Measurements from ENCODE around the gene DAND5. TPM values are rescaled to one million over a fixed set of nuclear protein-coding genes. Genes with fewer than 3 reads are reported as not detected.

Gene DAND5
- total and polyA plus RNA-seq, 3 experiments from 2014 or later = not detected

GRCh38 chr19:12933287-12934072 lies 35.9 kb upstream of the DAND5 start, which contains the start of gene FARSA:
TSS of gene FARSA (minus strand) at chr19:12933711. CDS start at chr19:12933696, 15 bp downstream.
- H3K36me3 ChIP-seq (ENCODE audit: insufficient read depth, low read length) = peaks cover 9% of the 10 kb centered on the region
- ChIA-PET POLR2A (interaction anchor here (0.5 to 2.9 kb wide), 5 partner anchors 15 to 892 kb away, joined by 3 to 12 read pairs (median 5); partner anchors contain the start of genes GCDH and SYCE2), CTCF (interaction anchor here (0.8 to 3.7 kb wide), 6 partner anchors 9 to 128 kb away, joined by 3 to 15 read pairs (median 4); partner anchors contain the start of gene SYCE2)
- H3K4me1 ChIP-seq (ENCODE audit: insufficient read depth, low read length) = peaks cover 37% of the 10 kb centered on the region
- peaks cover 31 to 42% (median 34%) of the 10 kb centered on the region in 3 donors for H3K4me1 Mint-ChIP-seq
- peaks cover 0 to 1% of the 10 kb centered on the region in 2 donors for H3K27me3 Mint-ChIP-seq
- H3K4me3 ChIP-seq (ENCODE audit: low read length) = peak within 1 kb of the TSS; percentile 89
- peak within 1 kb of the TSS; percentile 92 to 99 (median 98) for H3K4me3 Mint-ChIP-seq
- H3K27ac Mint-ChIP-seq = peak within 1 kb of the TSS; percentile 77 to 97 (median 94)
- H3K27ac ChIP-seq (ENCODE audit: low read depth, low read length) = peak within 1 kb of the TSS; percentile 80
- H3K27me3 ChIP-seq (ENCODE audit: insufficient read depth, low read length, poor library complexity, severe bottlenecking) = no peaks in the 10 kb centered on the region
- H3K9me3 ChIP-seq (ENCODE audit: low read length) = no peaks in the 10 kb centered on the region
- peak; percentile 74 to 89 (median 83) for DNase-seq
- no peaks in the 10 kb centered on the region for H3K9me3 Mint-ChIP-seq
- H3K36me3 Mint-ChIP-seq = peaks cover 3 to 40% (median 5%) of the 10 kb centered on the region in 3 donors

DNA sequence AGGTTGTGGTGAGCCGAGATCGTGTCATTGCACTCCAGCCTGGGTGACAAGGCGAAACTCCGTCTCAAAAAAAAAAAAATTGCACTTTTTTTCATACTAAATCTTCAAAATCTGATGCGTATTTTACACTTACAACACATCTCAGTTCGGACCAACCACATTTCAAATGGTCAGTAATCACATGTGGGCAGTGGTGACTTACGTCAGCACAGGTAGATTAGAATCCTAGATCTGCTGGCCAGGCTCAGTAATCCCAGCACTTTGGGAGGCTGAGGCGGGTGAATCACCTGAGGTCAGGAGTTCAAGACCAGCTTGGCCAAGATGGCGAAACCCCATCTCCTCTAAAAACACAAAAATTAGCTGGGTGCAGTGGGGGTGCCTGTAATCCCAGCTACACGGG lies 34.3 kb upstream of the DAND5 start:
- peaks cover 0 to 1% of the 10 kb centered on the region in 2 donors for H3K27me3 Mint-ChIP-seq
- H3K9me3 Mint-ChIP-seq = no peaks in the 10 kb centered on the region
- H3K4me3 Mint-ChIP-seq = peak overlapping the region in 4 of 7 donors; percentile 5 to 47 (median 38)
- peaks cover 8 to 42% (median 11%) of the 10 kb centered on the region in 3 donors for H3K36me3 Mint-ChIP-seq
- Histone ChIP-seq H3K27ac (ENCODE audit: low read depth, low read length) (no peak overlapping the region), H3K4me1 (ENCODE audit: insufficient read depth, low read length) (peaks cover 48% of the 10 kb centered on the region), H3K27me3 (ENCODE audit: insufficient read depth, low read length, poor library complexity, severe bottlenecking) (no peaks in the 10 kb centered on the region), H3K4me3 (ENCODE audit: low read length) (no peak overlapping the region), H3K36me3 (ENCODE audit: insufficient read depth, low read length) (peaks cover 9% of the 10 kb centered on the region), H3K9me3 (ENCODE audit: low read length) (no peaks in the 10 kb centered on the region)
- DNase-seq = no peak
- peaks cover 40 to 57% (median 47%) of the 10 kb centered on the region in 3 donors for H3K4me1 Mint-ChIP-seq
- no peak overlapping the region for H3K27ac Mint-ChIP-seq
- POLR2A ChIA-PET = no interaction called here
- CTCF ChIA-PET = interaction anchor here (1.1 to 3.7 kb wide), 2 partner anchors 8 to 50 kb away, joined by 3 to 15 read pairs; no protein-coding TSS in a partner anchor

DNA sequence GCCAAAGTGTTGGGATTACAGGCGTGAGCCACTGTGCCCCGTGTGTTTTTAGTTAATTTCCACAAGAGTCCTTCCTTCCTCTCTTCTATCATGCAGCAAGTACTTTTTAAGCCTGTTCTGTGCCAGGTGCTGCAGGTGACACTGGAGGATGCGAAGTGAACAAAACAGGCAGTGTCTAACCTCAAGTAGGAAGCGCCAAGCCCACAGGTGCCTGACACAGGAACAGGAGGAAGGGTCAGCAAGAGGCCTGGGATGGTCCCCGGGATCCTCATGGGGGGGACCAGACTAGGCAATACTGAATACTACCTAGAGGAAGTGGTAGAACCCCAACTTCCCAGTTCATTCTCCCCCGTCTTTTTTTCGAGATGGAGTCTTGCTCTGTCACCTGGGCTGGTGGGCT lies 32.8 kb upstream of the DAND5 start:
- H3K4me3 Mint-ChIP-seq = peak overlapping the region in 2 of 7 donors; percentile 8 to 63
- DNase-seq = no peak

DNA sequence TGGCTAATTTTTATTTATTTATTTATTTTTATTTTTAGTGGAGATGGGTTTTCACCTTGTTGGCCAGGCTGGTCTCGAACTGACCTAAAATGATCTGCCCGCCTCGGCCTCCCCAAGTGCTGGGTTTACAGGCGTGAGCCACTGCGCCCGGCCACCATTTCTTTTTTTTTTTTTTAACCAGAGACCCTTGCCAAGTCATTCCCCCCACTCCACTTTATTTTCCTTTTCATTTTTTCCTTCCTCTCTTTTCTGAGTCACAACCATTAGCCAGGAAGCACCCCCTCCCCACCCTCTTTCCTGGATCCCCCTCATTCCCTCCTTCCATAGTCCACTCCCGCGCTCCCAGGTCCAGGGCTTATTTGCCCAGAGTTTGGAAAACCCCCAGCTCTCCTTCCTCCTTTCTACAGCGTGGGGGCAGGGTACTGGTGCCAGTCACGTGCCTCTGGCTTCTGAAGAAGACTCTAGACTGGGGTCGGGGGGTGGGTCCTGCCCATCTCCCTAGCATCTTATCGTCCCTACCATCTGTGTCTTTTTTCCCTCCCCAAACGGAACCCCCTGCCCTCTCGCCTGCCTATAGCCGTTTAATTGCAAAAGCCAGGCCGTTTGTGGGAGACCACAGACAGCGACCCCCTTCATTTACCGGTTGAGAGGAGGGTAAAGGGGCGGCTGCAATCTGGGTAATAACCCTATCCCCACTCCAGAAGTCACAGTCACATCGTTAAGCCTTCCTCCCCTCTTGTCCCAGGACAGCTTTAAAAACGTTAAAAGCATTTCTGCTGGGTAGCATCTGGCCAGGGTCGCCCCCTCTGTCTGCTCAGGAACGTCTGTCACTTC lies 32.1 kb upstream of the DAND5 start:
- peaks cover 45 to 66% (median 50%) of the 10 kb centered on the region in 3 donors for H3K4me1 Mint-ChIP-seq
- peaks cover 10 to 50% (median 14%) of the 10 kb centered on the region in 3 donors for H3K36me3 Mint-ChIP-seq
- no peak for DNase-seq

More for the DNA sequence above, 32.8 kb upstream of the DAND5 start:
- Mint-ChIP-seq H3K4me1 (peaks cover 47 to 66% (median 53%) of the 10 kb centered on the region in 3 donors), H3K9me3 (no peaks in the 10 kb centered on the region), H3K36me3 (peaks cover 10 to 46% (median 15%) of the 10 kb centered on the region in 3 donors), H3K27me3 (peaks cover 0 to 2% of the 10 kb centered on the region in 2 donors), H3K27ac (peak overlapping the region in 1 of 8 donors; percentile 28)
- no peaks in the 10 kb centered on the region for H3K27me3 ChIP-seq (ENCODE audit: insufficient read depth, low read length, poor library complexity, severe bottlenecking)
- no peaks in the 10 kb centered on the region for H3K9me3 ChIP-seq (ENCODE audit: low read length)
- H3K4me3 ChIP-seq (ENCODE audit: low read length) = no peak overlapping the region
- ChIA-PET CTCF (no interaction called here), POLR2A (no interaction called here)
- no peak overlapping the region for H3K27ac ChIP-seq (ENCODE audit: low read depth, low read length)
- H3K4me1 ChIP-seq (ENCODE audit: insufficient read depth, low read length) = peaks cover 59% of the 10 kb centered on the region
- peaks cover 24% of the 10 kb centered on the region for H3K36me3 ChIP-seq (ENCODE audit: insufficient read depth, low read length)

DNA sequence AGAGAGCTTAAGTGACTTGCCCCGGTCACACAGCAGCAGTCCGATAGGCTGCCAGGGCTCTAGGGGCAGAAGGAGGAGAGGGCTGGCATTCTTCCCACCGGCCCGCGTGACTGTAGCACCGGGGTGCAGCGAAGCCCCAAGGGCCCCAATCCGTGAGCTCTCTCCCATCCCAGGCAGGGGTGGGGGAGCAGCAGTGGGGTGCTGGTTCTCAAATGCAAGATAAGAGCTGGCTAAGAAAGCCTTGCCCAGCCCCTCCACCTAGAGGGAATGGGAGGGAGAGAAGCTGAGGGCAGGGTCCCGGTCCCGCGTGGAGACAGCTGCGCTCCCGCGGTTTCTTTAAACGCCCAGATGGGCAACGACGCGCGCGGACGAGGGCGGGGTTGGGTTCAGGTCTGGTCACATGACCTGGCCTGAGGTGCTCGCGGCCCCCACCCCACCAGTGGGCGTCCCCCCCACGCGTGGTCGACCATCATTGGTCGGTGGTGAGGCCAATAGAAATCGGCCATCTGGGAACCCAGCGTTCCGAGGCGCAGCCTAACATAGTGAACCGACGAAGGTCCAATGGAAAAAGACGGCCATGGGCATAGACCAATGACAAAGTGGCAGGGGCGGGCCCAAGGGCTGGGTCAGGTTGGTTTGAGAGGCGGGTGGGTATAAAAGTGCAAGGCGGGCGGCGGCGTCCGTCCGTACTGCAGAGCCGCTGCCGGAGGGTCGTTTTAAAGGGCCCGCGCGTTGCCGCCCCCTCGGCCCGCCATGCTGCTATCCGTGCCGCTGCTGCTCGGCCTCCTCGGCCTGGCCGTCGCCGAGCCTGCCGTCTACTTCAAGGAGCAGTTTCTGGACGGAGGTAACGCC lies 31.2 kb upstream of the DAND5 start, which contains the start of gene CALR:
Gene CALR, plus strand, starts transcription at position 683 of the 852 bp plus-strand sequence. Its CDS starts 71 bp downstream, at position 754.
- peaks cover 39% of the 10 kb centered on the region for H3K36me3 ChIP-seq (ENCODE audit: insufficient read depth, low read length)
- H3K9me3 ChIP-seq (ENCODE audit: low read length) = no peaks in the 10 kb centered on the region
- H3K4me1 ChIP-seq (ENCODE audit: insufficient read depth, low read length) = peaks cover 44% of the 10 kb centered on the region
- peaks cover 39 to 62% (median 42%) of the 10 kb centered on the region in 3 donors for H3K4me1 Mint-ChIP-seq
- peak within 1 kb of the TSS; percentile 94 to 99 (median 99) for H3K4me3 Mint-ChIP-seq
- peaks cover 10 to 52% (median 13%) of the 10 kb centered on the region in 3 donors for H3K36me3 Mint-ChIP-seq
- peak within 1 kb of the TSS; percentile 93 for H3K27ac ChIP-seq (ENCODE audit: low read depth, low read length)
- ChIA-PET POLR2A (interaction anchor here (0.5 to 1.5 kb wide), 8 partner anchors 9 to 203 kb away, joined by 3 to 8 read pairs (median 4); partner anchors contain the start of genes GCDH and SYCE2), CTCF (interaction anchor here (0.9 to 1.3 kb wide), 3 partner anchors 28 to 53 kb away, joined by 3 to 6 read pairs (median 5); partner anchors contain the start of gene GCDH)
- no peaks in the 10 kb centered on the region for H3K27me3 ChIP-seq (ENCODE audit: insufficient read depth, low read length, poor library complexity, severe bottlenecking)
- H3K27ac Mint-ChIP-seq = peak within 1 kb of the TSS; percentile 91 to 100 (median 97)
- peak; percentile 98 to 100 (median 99) for DNase-seq
- peaks cover 0 to 2% of the 10 kb centered on the region in 2 donors for H3K27me3 Mint-ChIP-seq
- H3K9me3 Mint-ChIP-seq = no peaks in the 10 kb centered on the region
- peak within 1 kb of the TSS; percentile 81 for H3K4me3 ChIP-seq (ENCODE audit: low read length)

More for the DNA sequence above, 32.1 kb upstream of the DAND5 start:
- ChIA-PET CTCF (interaction anchor here (0.6 to 1.3 kb wide), 4 partner anchors 16 to 52 kb away, joined by 3 to 6 read pairs (median 4); partner anchors contain the start of gene GCDH), POLR2A (interaction anchor here (0.5 to 1.5 kb wide), 8 partner anchors 10 to 202 kb away, joined by 3 to 8 read pairs (median 4); partner anchors contain the start of genes GCDH and SYCE2)
- Mint-ChIP-seq H3K9me3 (no peaks in the 10 kb centered on the region), H3K27ac (peak overlapping the region; percentile 71 to 100 (median 97)), H3K27me3 (peaks cover 0 to 2% of the 10 kb centered on the region in 2 donors), H3K4me3 (peak overlapping the region; percentile 94 to 99 (median 99))
- no peaks in the 10 kb centered on the region for H3K9me3 ChIP-seq (ENCODE audit: low read length)
- no peaks in the 10 kb centered on the region for H3K27me3 ChIP-seq (ENCODE audit: insufficient read depth, low read length, poor library complexity, severe bottlenecking)
- H3K36me3 ChIP-seq (ENCODE audit: insufficient read depth, low read length) = peaks cover 32% of the 10 kb centered on the region
- H3K27ac ChIP-seq (ENCODE audit: low read depth, low read length) = peak overlapping the region; percentile 74
- peaks cover 52% of the 10 kb centered on the region for H3K4me1 ChIP-seq (ENCODE audit: insufficient read depth, low read length)
- H3K4me3 ChIP-seq (ENCODE audit: low read length) = peak overlapping the region; percentile 81

DNA sequence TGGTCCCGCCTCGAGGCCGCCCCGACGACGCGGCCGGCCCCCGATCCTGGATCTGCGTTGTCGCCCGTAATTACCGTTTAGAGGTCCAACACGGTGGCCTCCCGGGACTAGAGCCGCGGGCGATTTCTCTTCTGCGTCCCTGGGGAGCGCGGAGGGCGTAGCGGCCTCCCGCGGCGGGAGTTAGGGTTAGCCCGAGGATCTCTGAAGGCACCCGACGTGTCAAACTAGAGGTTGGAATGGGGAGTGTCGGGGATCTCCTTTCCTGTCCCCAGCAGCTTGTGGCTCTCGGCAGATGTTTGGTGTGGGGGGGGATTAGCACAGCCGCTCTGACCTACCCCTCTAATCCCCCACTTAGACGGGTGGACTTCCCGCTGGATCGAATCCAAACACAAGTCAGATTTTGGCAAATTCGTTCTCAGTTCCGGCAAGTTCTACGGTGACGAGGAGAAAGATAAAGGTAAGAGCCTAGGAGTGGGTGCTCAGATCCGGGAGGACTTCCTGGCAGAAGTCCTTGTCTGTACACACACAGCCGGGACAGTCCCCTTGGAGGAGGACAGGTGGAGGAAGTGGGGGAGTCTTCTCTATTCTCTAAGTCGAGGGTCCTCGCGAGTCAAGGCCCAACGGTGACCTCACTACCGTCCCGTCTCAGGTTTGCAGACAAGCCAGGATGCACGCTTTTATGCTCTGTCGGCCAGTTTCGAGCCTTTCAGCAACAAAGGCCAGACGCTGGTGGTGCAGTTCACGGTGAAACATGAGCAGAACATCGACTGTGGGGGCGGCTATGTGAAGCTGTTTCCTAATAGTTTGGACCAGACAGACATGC lies 30.4 kb upstream of the DAND5 start:
- peak in 4 of 5 donors; percentile 19 to 64 (median 40) for DNase-seq
- no peaks in the 10 kb centered on the region for H3K9me3 Mint-ChIP-seq
- H3K27ac Mint-ChIP-seq = peak overlapping the region; percentile 91 to 100 (median 97)
- H3K36me3 Mint-ChIP-seq = peaks cover 14 to 57% (median 17%) of the 10 kb centered on the region in 3 donors
- POLR2A ChIA-PET = interaction anchor here (0.6 to 1.5 kb wide), 5 partner anchors 11 to 54 kb away, joined by 3 to 11 read pairs (median 5); partner anchors contain the start of gene GCDH
- Histone ChIP-seq H3K27me3 (ENCODE audit: insufficient read depth, low read length, poor library complexity, severe bottlenecking) (no peaks in the 10 kb centered on the region), H3K9me3 (ENCODE audit: low read length) (no peaks in the 10 kb centered on the region), H3K4me1 (ENCODE audit: insufficient read depth, low read length) (peaks cover 40% of the 10 kb centered on the region), H3K27ac (ENCODE audit: low read depth, low read length) (peak overlapping the region; percentile 93), H3K36me3 (ENCODE audit: insufficient read depth, low read length) (peaks cover 46% of the 10 kb centered on the region), H3K4me3 (ENCODE audit: low read length) (peak overlapping the region; percentile 81)
- H3K27me3 Mint-ChIP-seq = peaks cover 0 to 4% of the 10 kb centered on the region in 2 donors
- peaks cover 38 to 61% (median 40%) of the 10 kb centered on the region in 3 donors for H3K4me1 Mint-ChIP-seq
- CTCF ChIA-PET = interaction anchor here (1.3 kb wide), 1 partner anchor 26 kb away, joined by 5 read pairs; no protein-coding TSS in a partner anchor
- peak overlapping the region; percentile 94 to 99 (median 99) for H3K4me3 Mint-ChIP-seq

Measured in CD8-positive, alpha-beta memory T cell (primary cell).